Loucy (cell line): Measurements from ENCODE around the gene TRAF2.

ENCODE experiments used
- H2AFZ ChIP-seq: fragments of 200-600 bp; sonication (generic); 2 replicates; pipeline ENCODE4 v1.6.0; 2016; ENCODE audit warnings: antibody characterized with exemption, mild to moderate bottlenecking, low read length, moderate library complexity
- H3F3A ChIP-seq: fragments of 200-600 bp; 2 replicates; pipeline ENCODE4 v1.6.0; 2016; ENCODE audit warnings: antibody characterized with exemption, low read depth, mild to moderate bottlenecking
- H3K27me3 ChIP-seq: fragments of 200-600 bp; sonication (generic); 2 replicates; pipeline ENCODE4 v1.6.1; 2014; ENCODE audit warnings: low read length, mild to moderate bottlenecking; ENCODE audit not compliant: insufficient read depth, poor library complexity, severe bottlenecking
- H3K36me3 ChIP-seq: fragments of 200-600 bp; sonication (generic); 2 replicates; pipeline ENCODE4 v1.6.1; 2016; ENCODE audit warnings: low read length; ENCODE audit not compliant: insufficient read depth
- H3K4me1 ChIP-seq: fragments of 200-600 bp; sonication (generic); 2 replicates; pipeline ENCODE4 v1.5.1; 2014; ENCODE audit warnings: low read length, mild to moderate bottlenecking; ENCODE audit not compliant: insufficient read depth, poor library complexity, severe bottlenecking
- H3K4me2 ChIP-seq: fragments of 200-600 bp; sonication (generic); 2 replicates; pipeline ENCODE4 v1.6.0; 2014; ENCODE audit warnings: antibody characterized with exemption, low read length, low read depth, mild to moderate bottlenecking; ENCODE audit not compliant: poor library complexity, severe bottlenecking
- H3K4me3 ChIP-seq: fragments of 200-600 bp; sonication (generic); 2 replicates; pipeline ENCODE4 v1.5.1; 2014; ENCODE audit warnings: low read length, mild to moderate bottlenecking, mixed read lengths; ENCODE audit not compliant: poor library complexity, severe bottlenecking
- H3K79me2 ChIP-seq: fragments of 200-600 bp; sonication (generic); 2 replicates; pipeline ENCODE4 v1.6.1; 2014; ENCODE audit warnings: low read length; ENCODE audit not compliant: insufficient read depth
- H3K9ac ChIP-seq: fragments of 200-600 bp; sonication (generic); 2 replicates; pipeline ENCODE4 v1.6.0; 2014; ENCODE audit warnings: mild to moderate bottlenecking, low read depth, low read length, moderate library complexity; ENCODE audit not compliant: poor library complexity, severe bottlenecking
- H3K9me2 ChIP-seq: fragments of 200-600 bp; sonication (generic); replicated peaks from 2 replicates; pipeline ENCODE4 v1.6.1; 2016; ENCODE audit warnings: low read depth, low read length, mixed read lengths
- H3K9me3 ChIP-seq: fragments of 200-600 bp; sonication (generic); 2 replicates; pipeline ENCODE4 v1.6.1; 2014; ENCODE audit warnings: mild to moderate bottlenecking, antibody characterized with exemption, low read length, low read depth; ENCODE audit not compliant: insufficient read depth
- H4K20me1 ChIP-seq: fragments of 200-600 bp; sonication (generic); 2 replicates; pipeline ENCODE4 v1.6.0; 2014; ENCODE audit warnings: antibody characterized with exemption, low read length, mild to moderate bottlenecking; ENCODE audit not compliant: insufficient read depth, poor library complexity, severe bottlenecking
- EZH2phosphoT487 ChIP-seq: fragments of 200-600 bp; IDR thresholded peaks from 2 replicates; pipeline ENCODE4 v1.6.1; 2018; ENCODE audit warnings: antibody characterized with exemption, mild to moderate bottlenecking, moderate library complexity, borderline replicate concordance
- TF ChIP-seq, protein P1 (sequence below): fragments of 200-600 bp; sonication (generic); conservative IDR thresholded peaks from 2 replicates; pipeline ENCODE4 v1.5.1; 2014; ENCODE audit warnings: mild to moderate bottlenecking, antibody characterized with exemption, low read length

The TRAF2 gene

GRCh38 chr9:136896027-136896426, 9.7 kb downstream of the TRAF2 start:
- TF ChIP-seq EZH2phosphoT487, result no peak
- TF ChIP-seq, protein P1, sequence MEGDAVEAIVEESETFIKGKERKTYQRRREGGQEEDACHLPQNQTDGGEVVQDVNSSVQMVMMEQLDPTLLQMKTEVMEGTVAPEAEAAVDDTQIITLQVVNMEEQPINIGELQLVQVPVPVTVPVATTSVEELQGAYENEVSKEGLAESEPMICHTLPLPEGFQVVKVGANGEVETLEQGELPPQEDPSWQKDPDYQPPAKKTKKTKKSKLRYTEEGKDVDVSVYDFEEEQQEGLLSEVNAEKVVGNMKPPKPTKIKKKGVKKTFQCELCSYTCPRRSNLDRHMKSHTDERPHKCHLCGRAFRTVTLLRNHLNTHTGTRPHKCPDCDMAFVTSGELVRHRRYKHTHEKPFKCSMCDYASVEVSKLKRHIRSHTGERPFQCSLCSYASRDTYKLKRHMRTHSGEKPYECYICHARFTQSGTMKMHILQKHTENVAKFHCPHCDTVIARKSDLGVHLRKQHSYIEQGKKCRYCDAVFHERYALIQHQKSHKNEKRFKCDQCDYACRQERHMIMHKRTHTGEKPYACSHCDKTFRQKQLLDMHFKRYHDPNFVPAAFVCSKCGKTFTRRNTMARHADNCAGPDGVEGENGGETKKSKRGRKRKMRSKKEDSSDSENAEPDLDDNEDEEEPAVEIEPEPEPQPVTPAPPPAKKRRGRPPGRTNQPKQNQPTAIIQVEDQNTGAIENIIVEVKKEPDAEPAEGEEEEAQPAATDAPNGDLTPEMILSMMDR, result no peak
- no peak overlapping the region for H3K4me2 ChIP-seq
- H3K9me3 ChIP-seq, result no peaks in the 10 kb centered on the region
- no peak overlapping the region for H2AFZ ChIP-seq
- H3K4me1 ChIP-seq, result no peaks in the 10 kb centered on the region
- peaks cover 41% of the 10 kb centered on the region for H4K20me1 ChIP-seq
- no peak overlapping the region for H3K9ac ChIP-seq
- H3K36me3 ChIP-seq, result peaks cover 32% of the 10 kb centered on the region; the same call in 1 of the 2 replicates
- H3F3A ChIP-seq, result no peaks in the 10 kb centered on the region
- H3K4me3 ChIP-seq, result no peak overlapping the region
- peaks cover 72% of the 10 kb centered on the region for H3K79me2 ChIP-seq
- H3K27me3 ChIP-seq, result no peaks in the 10 kb centered on the region
- no peaks in the 10 kb centered on the region for H3K9me2 ChIP-seq

DNA sequence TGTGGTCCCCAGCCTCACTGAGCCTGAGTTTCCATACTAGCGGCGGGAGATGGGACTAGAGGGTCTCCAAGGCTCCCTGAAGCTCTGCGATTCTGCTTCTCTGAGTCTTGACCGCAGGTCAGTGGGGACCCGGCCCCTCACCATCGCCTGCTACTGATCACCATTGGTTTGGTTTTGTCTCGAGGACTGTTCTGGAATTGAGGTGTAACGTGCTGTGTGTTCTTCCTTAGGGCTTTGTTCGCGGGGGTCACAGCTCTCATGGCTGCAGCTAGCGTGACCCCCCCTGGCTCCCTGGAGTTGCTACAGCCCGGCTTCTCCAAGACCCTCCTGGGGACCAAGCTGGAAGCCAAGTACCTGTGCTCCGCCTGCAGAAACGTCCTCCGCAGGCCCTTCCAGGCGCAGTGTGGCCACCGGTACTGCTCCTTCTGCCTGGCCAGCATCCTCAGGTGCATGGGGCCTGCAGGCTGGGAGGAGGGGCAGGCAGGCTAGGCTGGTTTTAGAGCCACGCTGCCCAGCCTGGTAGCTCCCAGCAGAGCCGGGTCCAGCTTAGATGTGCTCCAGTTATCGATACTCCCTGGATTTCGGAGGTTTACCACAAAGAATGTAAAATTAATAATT, 12.3 kb downstream of the TRAF2 start:
- H3K4me3 ChIP-seq, result no peak overlapping the region
- H2AFZ ChIP-seq, result no peak overlapping the region
- H3K79me2 ChIP-seq, result peaks cover 48% of the 10 kb centered on the region
- H3K36me3 ChIP-seq, result peaks cover 49% of the 10 kb centered on the region; the same call in 1 of the 2 replicates
- no peak overlapping the region for H3K4me2 ChIP-seq
- no peaks in the 10 kb centered on the region for H3K9me3 ChIP-seq
- H3K4me1 ChIP-seq, result no peaks in the 10 kb centered on the region
- no peaks in the 10 kb centered on the region for H3F3A ChIP-seq
- H3K9me2 ChIP-seq, result no peaks in the 10 kb centered on the region
- no peak overlapping the region for H3K9ac ChIP-seq
- no peak for TF ChIP-seq EZH2phosphoT487
- TF ChIP-seq, protein P1, result no peak
- no peaks in the 10 kb centered on the region for H3K27me3 ChIP-seq
- H4K20me1 ChIP-seq, result peaks cover 32% of the 10 kb centered on the region

- Histone ChIP-seq H3K79me2 (peaks cover 41% of the 10 kb centered on the region), H3K9ac (no peak overlapping the region), H3K4me3 (no peak overlapping the region), H3K27me3 (no peaks in the 10 kb centered on the region), H4K20me1 (peaks cover 32% of the 10 kb centered on the region), H3K9me3 (no peaks in the 10 kb centered on the region), H3F3A (no peaks in the 10 kb centered on the region), H3K4me1 (no peaks in the 10 kb centered on the region), H2AFZ (no peak overlapping the region), H3K36me3 (peaks cover 49% of the 10 kb centered on the region; the same call in 1 of the 2 replicates), H3K9me2 (no peaks in the 10 kb centered on the region), H3K4me2 (no peak overlapping the region)
- no peak for TF ChIP-seq EZH2phosphoT487
- TF ChIP-seq, protein P1, result no peak
These were observed 12.9 kb downstream of the TRAF2 start for GRCh38 chr9:136899196-136899595.
